Upper lobe of left lung (tissue), 4 donors: Measurements from ENCODE around the gene ADGRL3.

Experiments used
- EP300 ChIP-seq, 4 donors: sonication (generic); formaldehyde crosslinking; IDR thresholded peaks; one replicate each; pipeline ENCODE4 v1.5.1; 2017; ENCODE audit warnings: antibody characterized with exemption in 4 of 4, control low read depth in 2 of 4
- POLR2AphosphoS5 ChIP-seq, 2 donors: sonication (generic); formaldehyde crosslinking; IDR thresholded peaks; one replicate each; pipeline ENCODE4 v1.5.1; 2017; ENCODE audit warnings: antibody characterized with exemption in 2 of 2
- TF ChIP-seq, protein P1 (sequence below), 6 experiments: fragments of 450-650 bp in 4 of 6; fragments of 200-600 bp in 2 of 6; sonication (generic) in 2 of 6; IDR thresholded peaks; one replicate each; pipeline ENCODE4 v1.5.1; 2016 to 2019; ENCODE audit warnings: antibody characterized with exemption in 6 of 6

DNA sequence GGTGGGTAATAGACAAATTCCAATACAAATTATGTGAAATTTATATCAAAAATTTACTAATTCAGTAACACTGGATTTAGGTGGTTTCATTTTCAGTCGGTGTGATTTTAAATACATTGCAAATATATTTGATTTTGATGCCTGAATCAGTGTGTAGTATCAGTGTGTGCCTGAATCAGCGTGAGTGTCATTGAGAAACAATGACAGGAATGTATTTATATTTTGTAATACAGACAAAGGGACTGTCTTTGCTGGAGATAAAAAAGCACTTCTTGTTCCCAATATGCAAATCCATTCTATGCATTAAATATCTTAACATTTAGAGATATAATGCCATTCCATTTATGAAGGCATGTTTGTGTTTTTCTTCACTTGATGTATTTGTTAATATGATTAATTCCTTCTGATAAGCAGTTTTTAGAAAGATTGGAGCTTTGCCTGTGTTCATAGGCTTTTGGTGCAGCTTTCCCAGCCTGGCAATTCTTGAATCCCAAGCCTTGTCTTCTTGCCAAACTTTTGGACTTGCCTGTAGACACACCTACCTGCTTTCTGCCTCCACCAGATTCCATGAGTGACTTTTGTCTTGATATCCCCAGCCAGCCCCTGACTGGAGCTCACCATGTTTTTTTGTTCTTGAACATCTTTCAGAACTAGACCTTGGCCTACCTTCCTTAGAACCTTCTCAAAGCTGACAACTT is 243.8 kb downstream of the ADGRL3 start:
- TF ChIP-seq, protein P1, sequence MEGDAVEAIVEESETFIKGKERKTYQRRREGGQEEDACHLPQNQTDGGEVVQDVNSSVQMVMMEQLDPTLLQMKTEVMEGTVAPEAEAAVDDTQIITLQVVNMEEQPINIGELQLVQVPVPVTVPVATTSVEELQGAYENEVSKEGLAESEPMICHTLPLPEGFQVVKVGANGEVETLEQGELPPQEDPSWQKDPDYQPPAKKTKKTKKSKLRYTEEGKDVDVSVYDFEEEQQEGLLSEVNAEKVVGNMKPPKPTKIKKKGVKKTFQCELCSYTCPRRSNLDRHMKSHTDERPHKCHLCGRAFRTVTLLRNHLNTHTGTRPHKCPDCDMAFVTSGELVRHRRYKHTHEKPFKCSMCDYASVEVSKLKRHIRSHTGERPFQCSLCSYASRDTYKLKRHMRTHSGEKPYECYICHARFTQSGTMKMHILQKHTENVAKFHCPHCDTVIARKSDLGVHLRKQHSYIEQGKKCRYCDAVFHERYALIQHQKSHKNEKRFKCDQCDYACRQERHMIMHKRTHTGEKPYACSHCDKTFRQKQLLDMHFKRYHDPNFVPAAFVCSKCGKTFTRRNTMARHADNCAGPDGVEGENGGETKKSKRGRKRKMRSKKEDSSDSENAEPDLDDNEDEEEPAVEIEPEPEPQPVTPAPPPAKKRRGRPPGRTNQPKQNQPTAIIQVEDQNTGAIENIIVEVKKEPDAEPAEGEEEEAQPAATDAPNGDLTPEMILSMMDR (IDR thresholded peaks at IDR 0.05), result no peak
- TF ChIP-seq EP300 (IDR thresholded peaks at IDR 0.05), result no peak
- TF ChIP-seq POLR2AphosphoS5 (IDR thresholded peaks at IDR 0.05), result no peak
